Activated T-helper 1 cell treated with anti-CD3 and anti-CD28 coated beads, Interleukin-12 subunit alpha, Interleukin-12 subunit beta, Interleukin-2, Interleukin-4 antibody, amounts not matched to agents 30 ng/mL and 10 ng/mL and 1 ng/mL, durations not matched to agents 14 hours and 24 hours and 36 hours (primary cell): Measurements from ENCODE around the gene VEGFB. TPM values are rescaled to one million over a fixed set of nuclear protein-coding genes. Genes with fewer than 3 reads are reported as not detected.

Experiments
- total RNA-seq: library from RNA; stranded (reverse); gene quantifications from 2 replicates; pipeline ENCODE4 v1.2.3, GENCODE V29; 2022

Gene VEGFB
- total RNA-seq, 1 donor from 2014 or later, result 60.2 TPM

Other genes starting within 250 kb of the VEGFB start
- gene OTUB1, start 248.1 kb upstream of the VEGFB start, total RNA-seq, result 104 and 114 TPM in 2 replicates
- gene FLRT1, start 198.7 kb upstream of the VEGFB start, total RNA-seq, result not detected in 2 replicates
- 17.4 and 20.2 TPM in 2 replicates for gene MACROD1, start 68.5 kb upstream of the VEGFB start, total RNA-seq
- gene STIP1, start 48.4 kb upstream of the VEGFB start, total RNA-seq, result 493 and 495 TPM in 2 replicates
- 201 and 211 TPM in 2 replicates for gene FERMT3, start 27.9 kb upstream of the VEGFB start, total RNA-seq
- gene TRPT1, start 8.4 kb upstream of the VEGFB start, total RNA-seq, result 30.3 and 35.5 TPM in 2 replicates
- 74.9 and 79.4 TPM in 2 replicates for gene NUDT22, start 8.3 kb upstream of the VEGFB start, total RNA-seq
- 18.4 and 19.8 TPM in 2 replicates for gene DNAJC4, start 4.0 kb upstream of the VEGFB start, total RNA-seq
- 32.6 and 34.3 TPM in 2 replicates for gene FKBP2, start 6.5 kb downstream of the VEGFB start, total RNA-seq
- 238 and 248 TPM in 2 replicates for gene PPP1R14B, start 12.4 kb downstream of the VEGFB start, total RNA-seq
- gene PLCB3, start 16.9 kb downstream of the VEGFB start, total RNA-seq, result 13.4 and 14.2 TPM in 2 replicates
- 30.1 and 38.0 TPM in 2 replicates for gene BAD, start 50.1 kb downstream of the VEGFB start, total RNA-seq
- gene GPR137, start 51.3 kb downstream of the VEGFB start, total RNA-seq, result 35.3 and 41.8 TPM in 2 replicates
- 0.16 and 0.29 TPM in 2 replicates for gene KCNK4, start 56.7 kb downstream of the VEGFB start, total RNA-seq
- 0.47 TPM in 1 of 2 replicates, not detected in the other for gene CATSPERZ, start 65.8 kb downstream of the VEGFB start, total RNA-seq
- 64.4 and 67.3 TPM in 2 replicates for gene ESRRA, start 70.9 kb downstream of the VEGFB start, total RNA-seq
- gene TRMT112, start 83.0 kb downstream of the VEGFB start, total RNA-seq, result 307 and 312 TPM in 2 replicates
- 89.0 and 100 TPM in 2 replicates for gene PRDX5, start 83.5 kb downstream of the VEGFB start, total RNA-seq
- 133 and 137 TPM in 2 replicates for gene CCDC88B, start 105.6 kb downstream of the VEGFB start, total RNA-seq
- gene RPS6KA4, start 124.6 kb downstream of the VEGFB start, total RNA-seq, result 38.3 and 46.0 TPM in 2 replicates